Gastrocnemius medialis (tissue), 4 donors: ENCODE measurements around the gene OXCT2. TPM values are rescaled to one million over a fixed set of nuclear protein-coding genes. Genes with fewer than 3 reads are reported as not detected.

Experiments used
- ATAC-seq, 2 donors: fragments of 150-250 bp; one replicate each; pipeline ENCODE4 v1.9.1; 2016
- DNase-seq, 2 donors: peaks; one replicate each; pipeline ENCODE4 v3.0.0-alpha.2; 2019
- H3K27ac ChIP-seq, 4 donors: fragments of 200-600 bp; sonication (generic); 1 replicate in 1 of 4; 2 replicates in 3 of 4; pipeline ENCODE4 v1.5.1; 2016 to 2018; ENCODE audit warnings: mild to moderate bottlenecking in 2 of 4, moderate library complexity in 1 of 4
- H3K27me3 ChIP-seq, 3 donors: fragments of 200-600 bp; sonication (generic) in 2 of 3; 1 replicate in 1 of 3; 2 replicates in 2 of 3; pipeline versions ENCODE4 v1.5.1 to v1.6.0; 2016 to 2019; ENCODE audit warnings: mild to moderate bottlenecking in 1 of 3, moderate library complexity in 1 of 3
- H3K36me3 ChIP-seq, 2 donors: fragments of 200-600 bp; sonication (generic) in 1 of 2; one replicate each; pipeline ENCODE4 v1.5.1; 2017 to 2018
- H3K4me1 ChIP-seq, 2 donors: fragments of 200-600 bp; sonication (generic) in 1 of 2; one replicate each; pipeline ENCODE4 v1.5.1; 2016 to 2017; ENCODE audit warnings: mild to moderate bottlenecking in 2 of 2
- H3K4me3 ChIP-seq, 4 donors: fragments of 200-600 bp; sonication (generic) in 3 of 4; 1 replicate in 1 of 4; 2 replicates in 3 of 4; pipeline ENCODE4 v1.5.1; 2016 to 2019; ENCODE audit warnings: mild to moderate bottlenecking in 2 of 4
- H3K9me3 ChIP-seq, 3 donors: fragments of 200-600 bp; sonication (generic) in 2 of 3; 1 replicate in 1 of 3; 2 replicates in 2 of 3; pipeline ENCODE4 v1.5.1; 2016 to 2019
- POLR2A ChIP-seq, 2 donors: fragments of 450-650 bp; IDR thresholded peaks; one replicate each; pipeline ENCODE4 v1.6.1; 2017; ENCODE audit warnings: antibody characterized with exemption in 2 of 2, mild to moderate bottlenecking in 2 of 2, moderate library complexity in 2 of 2
- in situ Hi-C, 4 donors: fragments of 200-750 bp; cut with MboI; loops; one replicate each; pipeline versions ENCODE4 v1.15.0 to v1.8.0; 2017; ENCODE audit warnings: low sequenced_read_pairs in 4 of 4
- intact Hi-C: fragments of 100-400 bp; cut with DNase I; formaldehyde crosslinking; loops from one replicate; pipeline ENCODE4 v1.15.1; 2023; ENCODE audit warnings: low total_unique reads
- total RNA-seq, 4 donors: library from RNA; depleted of rRNA; stranded (reverse); fragments of >200 nt; gene quantifications; one replicate each; pipeline versions ENCODE4 v1.1.0 to v1.2.3, GENCODE V29; 2016
- TF ChIP-seq, protein P1 (sequence below), 5 experiments: fragments of 450-650 bp in 3 of 5; fragments of 200-600 bp in 2 of 5; sonication (generic) in 2 of 5; IDR thresholded peaks in 4 of 5; conservative IDR thresholded peaks in 1 of 5; 1 replicate in 4 of 5; 2 replicates in 1 of 5; pipeline ENCODE4 v1.5.1; 2016 to 2019; ENCODE audit warnings: antibody characterized with exemption in 5 of 5, mild to moderate bottlenecking in 3 of 5, moderate library complexity in 3 of 5

OXCT2 gene
- total RNA-seq, 4 donors from 2014 or later, result 0.86 TPM; not detected in 3

DNA sequence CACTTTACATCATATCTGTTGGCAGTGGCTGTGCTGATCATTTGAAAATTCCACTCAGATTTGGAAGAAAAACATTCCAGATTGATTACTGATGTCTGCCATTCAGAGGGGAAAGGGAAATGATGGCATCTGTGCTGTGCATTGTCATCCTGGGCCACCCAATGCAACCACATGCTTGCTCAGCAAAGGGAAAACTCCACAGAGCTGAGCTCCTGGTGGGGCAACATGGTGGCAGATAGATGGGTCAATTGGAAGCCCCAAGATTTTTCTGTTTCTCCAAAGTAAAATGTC lies 11.8 kb downstream of the OXCT2 start:
- no peaks in the 10 kb centered on the region for H3K4me1 ChIP-seq
- TF ChIP-seq, protein P1, sequence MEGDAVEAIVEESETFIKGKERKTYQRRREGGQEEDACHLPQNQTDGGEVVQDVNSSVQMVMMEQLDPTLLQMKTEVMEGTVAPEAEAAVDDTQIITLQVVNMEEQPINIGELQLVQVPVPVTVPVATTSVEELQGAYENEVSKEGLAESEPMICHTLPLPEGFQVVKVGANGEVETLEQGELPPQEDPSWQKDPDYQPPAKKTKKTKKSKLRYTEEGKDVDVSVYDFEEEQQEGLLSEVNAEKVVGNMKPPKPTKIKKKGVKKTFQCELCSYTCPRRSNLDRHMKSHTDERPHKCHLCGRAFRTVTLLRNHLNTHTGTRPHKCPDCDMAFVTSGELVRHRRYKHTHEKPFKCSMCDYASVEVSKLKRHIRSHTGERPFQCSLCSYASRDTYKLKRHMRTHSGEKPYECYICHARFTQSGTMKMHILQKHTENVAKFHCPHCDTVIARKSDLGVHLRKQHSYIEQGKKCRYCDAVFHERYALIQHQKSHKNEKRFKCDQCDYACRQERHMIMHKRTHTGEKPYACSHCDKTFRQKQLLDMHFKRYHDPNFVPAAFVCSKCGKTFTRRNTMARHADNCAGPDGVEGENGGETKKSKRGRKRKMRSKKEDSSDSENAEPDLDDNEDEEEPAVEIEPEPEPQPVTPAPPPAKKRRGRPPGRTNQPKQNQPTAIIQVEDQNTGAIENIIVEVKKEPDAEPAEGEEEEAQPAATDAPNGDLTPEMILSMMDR (IDR thresholded peaks at IDR 0.05 in 4 of 5, conservative IDR thresholded peaks at IDR 0.05 in 1 of 5), result no peak
- no peak for TF ChIP-seq POLR2A (IDR thresholded peaks at IDR 0.05)
- no peak overlapping the region for H3K4me3 ChIP-seq
- no peak overlapping the region for H3K27ac ChIP-seq
- in situ Hi-C loops (no loop called here), intact Hi-C loops (no loop called here)
- H3K27me3 ChIP-seq, result no peaks in the 10 kb centered on the region
- H3K36me3 ChIP-seq, result peaks cover 0 to 39% of the 10 kb centered on the region in 2 donors
- DNase-seq (no peak), ATAC-seq (no peak)
- no peaks in the 10 kb centered on the region for H3K9me3 ChIP-seq

DNA sequence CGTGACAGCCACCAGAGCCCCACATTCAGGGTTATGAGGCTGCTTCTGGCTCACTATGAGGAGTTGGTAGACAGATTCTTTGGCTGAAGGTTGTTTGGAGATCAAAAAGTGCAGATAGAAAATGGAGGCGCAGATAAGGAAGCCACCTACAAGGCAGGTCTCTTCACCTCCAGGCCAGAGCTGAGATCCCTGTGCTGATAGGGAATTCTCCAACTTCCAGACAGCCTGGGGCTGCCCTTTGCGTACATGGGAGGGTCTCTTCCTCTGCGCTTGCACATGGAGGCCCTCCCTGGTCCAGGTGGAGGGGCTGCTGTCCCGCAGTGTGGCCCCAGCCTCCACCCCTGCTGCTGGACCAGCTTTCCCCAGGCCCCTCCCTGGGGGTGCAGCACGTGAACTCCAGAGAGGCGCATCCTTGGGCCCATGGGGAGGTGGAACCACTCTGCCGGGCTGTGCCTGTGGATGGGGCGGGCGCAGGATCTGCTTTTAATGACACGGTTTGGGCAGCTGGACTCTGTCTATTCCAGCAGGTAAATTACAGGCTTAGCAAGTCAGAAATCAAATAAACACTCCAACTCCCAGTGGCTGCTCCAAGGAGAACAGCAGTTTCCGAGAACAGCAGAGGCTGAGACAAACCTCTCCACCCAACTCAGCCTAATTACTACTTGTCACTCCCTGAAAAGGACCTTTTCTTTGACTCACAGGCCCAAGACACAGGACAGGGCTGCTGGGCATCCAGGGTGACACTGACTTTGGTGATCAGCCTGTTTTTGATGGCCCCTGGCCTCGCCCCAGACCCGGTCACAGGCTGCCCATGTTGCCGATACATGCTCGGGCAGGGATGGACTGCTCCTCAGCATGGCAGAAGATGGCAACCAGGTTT lies 12.4 kb downstream of the OXCT2 start:
- DNase-seq, result no peak
- no peak for TF ChIP-seq POLR2A (IDR thresholded peaks at IDR 0.05)
- TF ChIP-seq, protein P1 (IDR thresholded peaks at IDR 0.05 in 4 of 5, conservative IDR thresholded peaks at IDR 0.05 in 1 of 5), result no peak
- intact Hi-C loops, result no loop called here

DNA sequence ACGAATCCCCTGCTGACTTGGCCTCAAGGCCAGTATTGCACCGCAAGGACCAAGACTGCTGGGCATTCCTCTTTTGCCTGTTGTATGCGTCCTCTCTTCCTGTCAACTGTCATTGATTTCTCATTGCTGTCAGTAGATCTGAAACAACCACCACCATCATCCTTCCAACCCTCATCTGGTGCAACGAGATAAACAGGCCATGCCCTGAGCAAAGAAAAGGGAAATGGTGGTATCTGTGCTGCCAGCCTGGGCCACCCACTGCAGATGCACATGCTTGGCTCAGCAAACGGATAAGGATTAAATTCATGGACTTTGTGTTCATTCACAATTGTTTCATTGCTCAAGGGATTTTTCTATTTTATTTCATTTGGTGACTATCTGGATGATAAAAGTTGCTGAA lies 13.6 kb downstream of the OXCT2 start:
- intact Hi-C loops (no loop called here), in situ Hi-C loops (no loop called here)
- ATAC-seq (no peak), DNase-seq (no peak)
- TF ChIP-seq POLR2A (IDR thresholded peaks at IDR 0.05), result no peak
- TF ChIP-seq, protein P1 (IDR thresholded peaks at IDR 0.05 in 4 of 5, conservative IDR thresholded peaks at IDR 0.05 in 1 of 5), result no peak
- Histone ChIP-seq H3K36me3 (peaks cover 0 to 58% of the 10 kb centered on the region in 2 donors), H3K27me3 (no peaks in the 10 kb centered on the region), H3K9me3 (no peaks in the 10 kb centered on the region), H3K27ac (no peak overlapping the region), H3K4me1 (no peaks in the 10 kb centered on the region), H3K4me3 (no peak overlapping the region)

More for the DNA sequence above, 12.4 kb downstream of the OXCT2 start:
- in situ Hi-C loops, result no loop called here
- peaks cover 0 to 45% of the 10 kb centered on the region in 2 donors for H3K36me3 ChIP-seq
- no peaks in the 10 kb centered on the region for H3K27me3 ChIP-seq
- no peaks in the 10 kb centered on the region for H3K9me3 ChIP-seq
- H3K4me3 ChIP-seq, result no peak overlapping the region
- H3K4me1 ChIP-seq, result no peaks in the 10 kb centered on the region
- no peak overlapping the region for H3K27ac ChIP-seq
- no peak for ATAC-seq

DNA sequence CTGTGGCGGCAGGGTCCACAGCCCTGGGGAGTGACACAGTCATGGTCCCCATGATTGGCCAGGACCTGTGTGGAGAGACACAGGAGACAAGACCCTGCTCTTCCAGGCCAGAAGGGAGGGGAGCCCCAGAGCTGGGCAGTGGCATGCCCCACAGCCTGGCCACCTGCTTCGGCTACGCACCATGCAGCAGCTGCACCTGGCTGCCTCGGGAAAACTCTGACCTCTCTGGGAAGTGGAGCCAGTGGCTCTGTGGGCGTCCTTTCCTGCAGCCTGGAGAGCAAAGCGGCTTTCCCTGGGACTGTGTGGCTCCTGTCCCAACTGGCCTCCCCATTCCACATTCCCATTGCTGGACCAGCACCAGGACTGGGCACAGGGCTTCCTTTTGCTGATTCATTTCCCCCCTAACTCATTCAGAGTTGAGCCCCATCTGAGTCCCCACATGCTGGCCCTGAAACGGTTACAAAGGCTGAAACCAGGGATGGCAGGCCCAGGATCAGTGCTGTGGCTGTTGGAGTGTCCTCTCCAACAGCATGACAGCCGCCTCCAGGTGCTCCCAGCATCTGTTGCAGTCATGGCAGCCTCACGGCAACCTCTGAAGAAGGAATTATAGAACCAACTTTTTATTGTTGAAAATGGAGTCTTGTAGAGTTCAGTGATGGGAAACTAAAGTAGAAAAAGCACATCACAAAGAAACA lies 15.0 kb downstream of the OXCT2 start:
- in situ Hi-C loops (no loop called here), intact Hi-C loops (no loop called here)
- ATAC-seq (no peak), DNase-seq (no peak)
- Histone ChIP-seq H3K4me1 (no peaks in the 10 kb centered on the region), H3K4me3 (no peak overlapping the region), H3K27me3 (no peaks in the 10 kb centered on the region), H3K9me3 (no peaks in the 10 kb centered on the region), H3K36me3 (peaks cover 0 to 72% of the 10 kb centered on the region in 2 donors), H3K27ac (no peak overlapping the region)
- TF ChIP-seq POLR2A (IDR thresholded peaks at IDR 0.05), result no peak
- TF ChIP-seq, protein P1 (IDR thresholded peaks at IDR 0.05 in 4 of 5, conservative IDR thresholded peaks at IDR 0.05 in 1 of 5), result no peak
